Right lung (tissue), 5 donors: ENCODE measurements around the gene CHST6. TPM values are rescaled to one million over a fixed set of nuclear protein-coding genes. Genes with fewer than 3 reads are reported as not detected.
A peak's percentile ranks its signal among the peaks of the same experiment; 100 is the strongest.
"Not testable (repeated sequence)": the region's sequence is repeated elsewhere in the genome, so short reads cannot be mapped to it uniquely, and the experiment has no call there.

Experiments used
- DNase-seq, 2 donors: peaks; one replicate each; pipeline ENCODE4 v3.0.0-alpha.2; 2013
- polyA plus RNA-seq, 5 donors: library from polyadenylated mRNA; unstranded; fragments of 120-200 nt; gene quantifications; one replicate each; pipeline versions ENCODE4 v1.2.1 to v1.2.3, GENCODE V29; 2013; ENCODE audit warnings: inconsistent platforms in 1 of 5, low replicate concordance in 1 of 5; ENCODE audit not compliant: insufficient read length in 5 of 5, insufficient read depth in 1 of 5

The CHST6 gene
- polyA plus RNA-seq, 5 donors, result 0.80 to 2.1 (median 1.6) TPM

GRCh38 chr16:75477680-75478473, 17.4 kb downstream of the CHST6 start:
- DNase-seq, result no peak

- no peak for DNase-seq
Measured at GRCh38 chr16:75476817-75477216, 18.4 kb downstream of the CHST6 start.

- no peak for DNase-seq
Measured at GRCh38 chr16:75475420-75475847, 19.8 kb downstream of the CHST6 start.

GRCh38 chr16:75472908-75473877, 22.0 kb downstream of the CHST6 start:
- DNase-seq, result no peak

- peak; percentile 37 to 58 for DNase-seq
Measured at GRCh38 chr16:75471723-75472633, 23.3 kb downstream of the CHST6 start.

GRCh38 chr16:75466760-75467159, 28.5 kb downstream of the CHST6 start:
- DNase-seq, result no peak

GRCh38 chr16:75464122-75464918, 30.9 kb downstream of the CHST6 start, which contains the start of gene TMEM170A:
Gene TMEM170A, minus strand, starts transcription at chr16:75464689. Its CDS starts 89 bp downstream, at chr16:75464600.
- DNase-seq, result peak; percentile 100

GRCh38 chr16:75463389-75464121, 31.7 kb downstream of the CHST6 start:
- DNase-seq, result peak; percentile 34 to 62

GRCh38 chr16:75462806-75463205, 32.4 kb downstream of the CHST6 start:
- DNase-seq, result no peak

GRCh38 chr16:75461575-75461974, 33.7 kb downstream of the CHST6 start:
- DNase-seq, result no peak

- DNase-seq, result peak; percentile 90 to 94
Measured at GRCh38 chr16:75460446-75460845, 34.8 kb downstream of the CHST6 start.

GRCh38 chr16:75459691-75460090, 35.5 kb downstream of the CHST6 start:
- no peak for DNase-seq

GRCh38 chr16:75458439-75458838, 36.8 kb downstream of the CHST6 start:
- DNase-seq, result no peak

- DNase-seq, result no peak
Measured at GRCh38 chr16:75458029-75458428, 37.2 kb downstream of the CHST6 start.

- DNase-seq, result no peak
Measured at GRCh38 chr16:75457485-75458021, 37.7 kb downstream of the CHST6 start.

- no peak for DNase-seq
Measured at GRCh38 chr16:75456971-75457370, 38.3 kb downstream of the CHST6 start.

GRCh38 chr16:75456486-75456885, 38.8 kb downstream of the CHST6 start:
- DNase-seq, result not testable (repeated sequence)

- DNase-seq, result no peak
Measured at GRCh38 chr16:75455677-75456076, 39.6 kb downstream of the CHST6 start.

GRCh38 chr16:75452464-75453190, 42.6 kb downstream of the CHST6 start:
- no peak for DNase-seq
